IPS DF 6.9 (cell line): ENCODE results near the gene L1CAM.

ENCODE experiments used
- DNase-seq: peaks from one replicate; pipeline ENCODE4 v3.0.0-alpha.2; 2013; ENCODE audit warnings: low read depth, low spot score
- H3K27ac ChIP-seq: one replicate; pipeline ENCODE4 v1.5.1; 2013; ENCODE audit warnings: low read length, control low read depth
- H3K27me3 ChIP-seq: 2 replicates; pipeline ENCODE4 v1.6.1; 2013; ENCODE audit warnings: mild to moderate bottlenecking, low read length; ENCODE audit not compliant: control insufficient read depth, insufficient read depth
- H3K36me3 ChIP-seq: 2 replicates; pipeline ENCODE4 v1.6.1; 2013; ENCODE audit warnings: low read length; ENCODE audit not compliant: control insufficient read depth, insufficient read depth
- H3K4me1 ChIP-seq: 2 replicates; pipeline ENCODE4 v1.6.1; 2013; ENCODE audit warnings: low read length; ENCODE audit not compliant: control insufficient read depth, insufficient read depth
- H3K4me3 ChIP-seq: 2 replicates; pipeline ENCODE4 v1.5.1; 2013; ENCODE audit warnings: mild to moderate bottlenecking, low read length
- H3K9me3 ChIP-seq: 2 replicates; pipeline ENCODE4 v1.6.1; 2013; ENCODE audit warnings: low read length, inconsistent platforms; ENCODE audit not compliant: control insufficient read depth, insufficient read depth
- WGBS: extraction: QIAGEN DNeasy Blood & Tissue Kit; methylation state at CpG from one replicate; pipeline ENCODE4 v1.1.7; 2013; ENCODE audit warnings: mixed read lengths, missing lambda C conversion rate; ENCODE audit not compliant: insufficient read length, insufficient coverage; 5-methylcytosine and 5-hydroxymethylcytosine counted together

The L1CAM gene

DNA sequence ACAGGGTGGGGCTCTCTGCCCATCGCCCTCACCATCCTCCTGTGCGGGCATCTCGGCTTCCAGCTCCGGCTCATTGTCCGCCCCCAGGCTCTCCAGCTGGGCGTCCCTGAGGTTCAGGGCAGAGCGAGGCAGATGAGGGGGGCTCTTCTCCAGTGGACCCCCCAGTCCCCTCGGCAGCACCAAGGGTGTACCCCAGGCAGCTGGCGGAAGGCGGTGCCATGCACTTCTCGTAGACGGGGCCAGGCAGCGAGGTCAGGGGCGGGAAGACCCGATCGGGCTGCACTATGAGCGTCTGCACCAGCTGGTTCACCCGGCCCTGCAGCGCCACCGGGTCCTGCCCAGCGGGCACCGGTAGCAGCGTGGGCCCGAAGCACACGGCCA lies 24.0 kb upstream of the L1CAM start:
- H3K27me3 ChIP-seq: no peaks in the 10 kb centered on the region
- no CpG with 5 or more reads among the region's 25 CpGs for WGBS

GRCh38 chrX:153909024-153909979 lies 23.3 kb upstream of the L1CAM start:
- DNase-seq: no peak

More for the DNA sequence above, 24.0 kb upstream of the L1CAM start:
- DNase-seq: no peak
- Histone ChIP-seq H3K4me1 (0 out of 2 replicates have a peak, but pooled peaks cover 1% of the 10 kb centered on the region), H3K27ac (no peak overlapping the region), H3K36me3 (no peaks in the 10 kb centered on the region; the same call in 1 of the 2 replicates), H3K9me3 (no peaks in the 10 kb centered on the region), H3K4me3 (no peak overlapping the region)

GRCh38 chrX:153908219-153908860 lies 22.4 kb upstream of the L1CAM start:
- Histone ChIP-seq H3K4me3 (no peak overlapping the region), H3K4me1 (peaks cover 3% of the 10 kb centered on the region; the same call in 1 of the 2 replicates), H3K36me3 (no peaks in the 10 kb centered on the region; the same call in 1 of the 2 replicates), H3K9me3 (no peaks in the 10 kb centered on the region), H3K27me3 (no peaks in the 10 kb centered on the region), H3K27ac (no peak overlapping the region)
- DNase-seq: no peak
- WGBS: no CpG with 5 or more reads among the region's 23 CpGs

More at GRCh38 chrX:153909024-153909979, 23.3 kb upstream of the L1CAM start:
- H3K36me3 ChIP-seq: no peaks in the 10 kb centered on the region; the same call in 1 of the 2 replicates
- H3K4me1 ChIP-seq: peaks cover 2% of the 10 kb centered on the region; the same call in 1 of the 2 replicates
- no peak overlapping the region for H3K4me3 ChIP-seq
- H3K9me3 ChIP-seq: no peaks in the 10 kb centered on the region
- no CpG with 5 or more reads among the region's 37 CpGs for WGBS
- no peak overlapping the region for H3K27ac ChIP-seq
- no peaks in the 10 kb centered on the region for H3K27me3 ChIP-seq

GRCh38 chrX:153907456-153907855 lies 21.5 kb upstream of the L1CAM start:
- DNase-seq: no peak
- Histone ChIP-seq H3K9me3 (no peaks in the 10 kb centered on the region), H3K36me3 (no peaks in the 10 kb centered on the region; the same call in 1 of the 2 replicates), H3K4me1 (peaks cover 3% of the 10 kb centered on the region; the same call in 1 of the 2 replicates), H3K27me3 (no peaks in the 10 kb centered on the region), H3K4me3 (no peak overlapping the region), H3K27ac (no peak overlapping the region)
- no CpG with 5 or more reads among the region's 12 CpGs for WGBS

DNA sequence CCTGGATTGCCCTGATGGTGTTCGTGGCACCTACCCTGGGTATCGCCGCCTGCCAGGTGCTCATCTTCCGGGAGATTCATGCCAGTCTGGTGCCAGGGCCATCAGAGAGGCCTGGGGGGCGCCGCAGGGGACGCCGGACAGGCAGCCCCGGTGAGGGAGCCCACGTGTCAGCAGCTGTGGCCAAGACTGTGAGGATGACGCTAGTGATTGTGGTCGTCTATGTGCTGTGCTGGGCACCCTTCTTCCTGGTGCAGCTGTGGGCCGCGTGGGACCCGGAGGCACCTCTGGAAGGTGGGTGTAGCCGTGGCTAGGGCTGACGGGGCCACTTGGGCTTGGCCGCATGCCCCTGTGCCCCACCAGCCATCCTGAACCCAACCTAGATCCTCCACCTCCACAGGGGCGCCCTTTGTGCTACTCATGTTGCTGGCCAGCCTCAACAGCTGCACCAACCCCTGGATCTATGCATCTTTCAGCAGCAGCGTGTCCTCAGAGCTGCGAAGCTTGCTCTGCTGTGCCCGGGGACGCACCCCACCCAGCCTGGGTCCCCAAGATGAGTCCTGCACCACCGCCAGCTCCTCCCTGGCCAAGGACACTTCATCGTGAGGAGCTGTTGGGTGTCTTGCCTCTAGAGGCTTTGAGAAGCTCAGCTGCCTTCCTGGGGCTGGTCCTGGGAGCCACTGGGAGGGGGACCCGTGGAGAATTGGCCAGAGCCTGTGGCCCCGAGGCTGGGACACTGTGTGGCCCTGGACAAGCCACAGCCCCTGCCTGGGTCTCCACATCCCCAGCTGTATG lies 20.3 kb upstream of the L1CAM start:
- Histone ChIP-seq H3K9me3 (no peaks in the 10 kb centered on the region), H3K36me3 (no peaks in the 10 kb centered on the region; the same call in 1 of the 2 replicates), H3K27ac (no peak overlapping the region), H3K27me3 (no peaks in the 10 kb centered on the region), H3K4me1 (peaks cover 4% of the 10 kb centered on the region), H3K4me3 (no peak overlapping the region)
- no peak for DNase-seq
- no CpG with 5 or more reads among the region's 27 CpGs for WGBS

DNA sequence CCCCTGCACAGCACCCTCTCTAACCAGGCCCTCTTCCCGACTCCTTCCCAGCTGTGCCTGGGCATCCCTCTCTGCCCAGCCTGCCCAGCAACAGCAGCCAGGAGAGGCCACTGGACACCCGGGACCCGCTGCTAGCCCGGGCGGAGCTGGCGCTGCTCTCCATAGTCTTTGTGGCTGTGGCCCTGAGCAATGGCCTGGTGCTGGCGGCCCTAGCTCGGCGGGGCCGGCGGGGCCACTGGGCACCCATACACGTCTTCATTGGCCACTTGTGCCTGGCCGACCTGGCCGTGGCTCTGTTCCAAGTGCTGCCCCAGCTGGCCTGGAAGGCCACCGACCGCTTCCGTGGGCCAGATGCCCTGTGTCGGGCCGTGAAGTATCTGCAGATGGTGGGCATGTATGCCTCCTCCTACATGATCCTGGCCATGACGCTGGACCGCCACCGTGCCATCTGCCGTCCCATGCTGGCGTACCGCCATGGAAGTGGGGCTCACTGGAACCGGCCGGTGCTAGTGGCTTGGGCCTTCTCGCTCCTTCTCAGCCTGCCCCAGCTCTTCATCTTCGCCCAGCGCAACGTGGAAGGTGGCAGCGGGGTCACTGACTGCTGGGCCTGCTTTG lies 19.6 kb upstream of the L1CAM start:
- Histone ChIP-seq H3K9me3 (no peaks in the 10 kb centered on the region), H3K4me1 (peaks cover 6% of the 10 kb centered on the region), H3K36me3 (no peaks in the 10 kb centered on the region; the same call in 1 of the 2 replicates), H3K4me3 (no peak overlapping the region), H3K27ac (no peak overlapping the region), H3K27me3 (no peaks in the 10 kb centered on the region)
- no peak for DNase-seq
- no CpG with 5 or more reads among the region's 32 CpGs for WGBS

DNA sequence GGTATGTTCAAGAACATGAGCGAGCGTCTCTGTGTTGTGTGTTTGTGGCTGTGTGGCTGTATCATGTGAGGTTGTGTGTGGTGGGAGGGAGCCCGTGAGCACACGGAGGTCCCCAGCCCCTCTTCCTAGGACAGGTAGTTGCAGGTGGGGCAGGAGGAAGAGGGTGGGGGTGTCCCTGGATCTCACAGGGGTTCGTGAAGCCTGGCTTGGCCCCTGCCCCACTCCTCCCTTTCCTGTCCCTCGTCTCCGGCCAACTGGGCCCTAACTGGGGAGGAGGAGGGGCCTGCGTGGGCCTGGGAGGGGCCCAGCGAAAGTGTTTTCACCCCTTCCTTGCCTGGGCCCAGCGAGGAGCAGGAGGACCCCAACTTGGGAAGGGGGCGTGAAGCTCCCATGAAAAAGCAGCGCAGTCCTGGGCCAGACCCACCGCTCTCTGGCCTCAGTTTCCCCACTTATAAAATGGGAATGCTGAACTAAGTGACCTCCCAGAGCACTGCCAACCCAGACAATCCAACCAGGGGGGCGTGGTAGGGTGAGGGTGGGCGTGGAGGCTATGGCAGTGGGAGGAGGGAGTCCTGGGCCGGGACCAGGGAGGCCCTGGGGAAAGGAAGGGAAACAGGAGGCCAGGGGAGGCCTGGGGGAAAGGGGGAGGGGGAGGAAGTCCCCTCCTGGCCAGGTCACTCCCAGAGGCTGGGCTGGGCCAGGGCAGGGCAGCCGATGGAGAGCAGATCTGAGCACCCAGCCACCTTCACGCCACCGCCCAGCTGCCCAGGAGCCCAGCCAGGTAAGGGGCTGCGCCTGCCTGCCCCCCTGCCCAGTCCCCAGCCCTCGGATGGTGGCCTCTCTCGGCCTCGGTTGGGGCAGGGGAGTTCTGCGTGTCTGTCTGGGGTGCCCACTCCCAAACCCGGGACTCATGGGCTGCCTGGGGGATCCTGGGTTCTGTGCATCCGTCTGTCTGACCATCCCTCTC lies 18.3 kb upstream of the L1CAM start, which contains the start of gene AVPR2:
TSS of gene AVPR2 (plus strand) at position 683 of the 967 bp plus-strand sequence. CDS start 473 bp downstream, outside the sequence.
- no peaks in the 10 kb centered on the region for H3K36me3 ChIP-seq
- no peak for DNase-seq
- WGBS: no CpG with 5 or more reads among the region's 26 CpGs
- no peaks in the 10 kb centered on the region for H3K9me3 ChIP-seq
- peaks cover 5% of the 10 kb centered on the region for H3K4me1 ChIP-seq
- H3K27ac ChIP-seq: no peak within 1 kb of the TSS
- H3K4me3 ChIP-seq: no peak within 1 kb of the TSS
- no peaks in the 10 kb centered on the region for H3K27me3 ChIP-seq

- no peaks in the 10 kb centered on the region for H3K36me3 ChIP-seq
- no peaks in the 10 kb centered on the region for H3K9me3 ChIP-seq
- 100% methylated on average over 1 of the region's 18 CpGs for WGBS
- H3K27ac ChIP-seq: no peak overlapping the region
- DNase-seq: no peak
- H3K27me3 ChIP-seq: no peaks in the 10 kb centered on the region
- no peak overlapping the region for H3K4me3 ChIP-seq
- H3K4me1 ChIP-seq: peaks cover 5% of the 10 kb centered on the region
Measured at GRCh38 chrX:153903238-153903980, 17.4 kb upstream of the L1CAM start.
